WTC11 (cell line): Measurements from ENCODE around the gene UBXN2A. TPM values are rescaled to one million over a fixed set of nuclear protein-coding genes. Genes with fewer than 3 reads are reported as not detected.

ENCODE experiments used
- ATAC-seq: fragments of 200-7000 bp; cut with Tn5 transposase; 2 replicates; pipeline ENCODE4 v1.10.0; 2021; ENCODE audit warnings: mild to moderate bottlenecking, moderate library complexity
- CTCF ChIA-PET: fragments of 300-600 bp; sonication (Branson Sonifier 250); formaldehyde crosslinking; loops from one replicate; lab custom pipeline; 2021; ENCODE audit warnings: antibody characterized with exemption; lab: Charles Lee
- POLR2A ChIA-PET: fragments of 350-600 bp; sonication (Branson Sonifier 250); formaldehyde crosslinking; loops from one replicate; lab custom pipeline; 2021; ENCODE audit warnings: antibody characterized with exemption; lab: Charles Lee
- DNase-seq: peaks from one replicate; pipeline ENCODE4 v3.0.0; 2021; ENCODE audit warnings: low spot score
- H3K27ac Mint-ChIP-seq: 2 replicates; pipeline ENCODE4 v1.8.0; 2021; ENCODE audit warnings: mixed read lengths
- H3K27me3 Mint-ChIP-seq: 2 replicates; pipeline ENCODE4 v1.8.0; 2021; ENCODE audit warnings: low read depth, mild to moderate bottlenecking, moderate library complexity, mixed read lengths
- H3K36me3 Mint-ChIP-seq: 2 replicates; pipeline ENCODE4 v1.8.0; 2021; ENCODE audit warnings: mixed read lengths
- H3K4me1 Mint-ChIP-seq: 2 replicates; pipeline ENCODE4 v1.8.0; 2022; ENCODE audit warnings: mixed read lengths
- H3K4me3 Mint-ChIP-seq: 2 replicates; pipeline ENCODE4 v1.8.0; 2021; ENCODE audit warnings: mild to moderate bottlenecking, moderate library complexity, mixed read lengths
- H3K9me3 Mint-ChIP-seq: 2 replicates; pipeline ENCODE4 v1.8.0; 2021; ENCODE audit warnings: mixed read lengths
- ATF1 ChIP-seq: sonication (generic); formaldehyde crosslinking; IDR thresholded peaks from 2 replicates; pipeline ENCODE4 v1.8.1; 2023; ENCODE audit warnings: mild to moderate bottlenecking, moderate library complexity, missing genetic modification reagents
- ATF2 ChIP-seq: sonication (generic); formaldehyde crosslinking; IDR thresholded peaks from 2 replicates; pipeline ENCODE4 v1.8.1; 2022; ENCODE audit warnings: low read depth, missing genetic modification reagents, borderline replicate concordance
- ATF3 ChIP-seq: sonication (generic); formaldehyde crosslinking; conservative IDR thresholded peaks from 2 replicates; pipeline ENCODE4 v1.8.1; 2022; ENCODE audit warnings: mild to moderate bottlenecking, missing genetic modification reagents
- ESRRA ChIP-seq: sonication (generic); formaldehyde crosslinking; IDR thresholded peaks from 2 replicates; pipeline ENCODE4 v1.8.1; 2022; ENCODE audit warnings: mild to moderate bottlenecking, missing genetic modification reagents, borderline replicate concordance
- GABPB1 ChIP-seq: sonication (generic); formaldehyde crosslinking; IDR thresholded peaks from 2 replicates; pipeline ENCODE4 v1.8.1; 2023; ENCODE audit warnings: mild to moderate bottlenecking, missing genetic modification reagents
- GRHL2 ChIP-seq: fragments of 250-450 bp; sonication (Bioruptor Pico); IDR thresholded peaks from 2 replicates; pipeline ENCODE4 v1.8.0; 2022; ENCODE audit warnings: mild to moderate bottlenecking, moderate library complexity; ENCODE audit not compliant: insufficient replicate concordance, severe bottlenecking
- IRF2 ChIP-seq: sonication (generic); formaldehyde crosslinking; IDR thresholded peaks from 2 replicates; pipeline ENCODE4 v1.8.0; 2022; ENCODE audit warnings: low read depth, missing genetic modification reagents, borderline replicate concordance
- JAZF1 ChIP-seq: fragments of 250-450 bp; sonication (Bioruptor Pico); IDR thresholded peaks from 2 replicates; pipeline ENCODE4 v1.9.0; 2021; ENCODE audit warnings: moderate library complexity, mild to moderate bottlenecking, inconsistent platforms
- JUN ChIP-seq: sonication (generic); formaldehyde crosslinking; IDR thresholded peaks from 2 replicates; pipeline ENCODE4 v1.8.0; 2023; ENCODE audit warnings: mild to moderate bottlenecking, missing genetic modification reagents
- KAT7 ChIP-seq: sonication (generic); formaldehyde crosslinking; IDR thresholded peaks from 2 replicates; pipeline ENCODE4 v1.8.1; 2023; ENCODE audit warnings: missing genetic modification reagents, mild to moderate bottlenecking, borderline replicate concordance
- NFATC4 ChIP-seq: fragments of 250-450 bp; sonication (Bioruptor Pico); IDR thresholded peaks from 2 replicates; pipeline ENCODE4 v1.9.0; 2021; ENCODE audit warnings: mild to moderate bottlenecking
- PRRX2 ChIP-seq: fragments of 250-450 bp; sonication (Bioruptor Pico); IDR thresholded peaks from 2 replicates; pipeline ENCODE4 v1.8.0; 2021; ENCODE audit warnings: mild to moderate bottlenecking
- RORB ChIP-seq: fragments of 250-450 bp; sonication (Bioruptor Pico); IDR thresholded peaks from 2 replicates; pipeline ENCODE4 v1.9.0; 2021; ENCODE audit warnings: mild to moderate bottlenecking
- TP53 ChIP-seq: sonication (generic); formaldehyde crosslinking; IDR thresholded peaks from 2 replicates; pipeline ENCODE4 v1.8.1; 2023; ENCODE audit warnings: mild to moderate bottlenecking, missing genetic modification reagents
- ZBTB43 ChIP-seq: sonication (generic); formaldehyde crosslinking; IDR thresholded peaks from 2 replicates; pipeline ENCODE4 v1.8.1; 2023; ENCODE audit warnings: mild to moderate bottlenecking, missing genetic modification reagents
- ZNF263 ChIP-seq: sonication (generic); formaldehyde crosslinking; IDR thresholded peaks from 2 replicates; pipeline ENCODE4 v1.8.1; 2022; ENCODE audit warnings: low read depth, mild to moderate bottlenecking, moderate library complexity, missing genetic modification reagents
- ZNF396 ChIP-seq: fragments of 250-450 bp; sonication (Bioruptor Pico); IDR thresholded peaks from 2 replicates; pipeline ENCODE4 v1.8.0; 2021; ENCODE audit warnings: mild to moderate bottlenecking, moderate library complexity, borderline replicate concordance
- ZNF425 ChIP-seq: fragments of 250-450 bp; sonication (Bioruptor Pico); conservative IDR thresholded peaks from 2 replicates; pipeline ENCODE4 v1.9.0; 2021; ENCODE audit warnings: mild to moderate bottlenecking
- ZNF671 ChIP-seq: fragments of 250-450 bp; sonication (Bioruptor Pico); IDR thresholded peaks from 2 replicates; pipeline ENCODE4 v1.8.0; 2021; ENCODE audit warnings: mild to moderate bottlenecking
- total RNA-seq: library from RNA; stranded (reverse); gene quantifications from 3 replicates; pipeline ENCODE4 v1.2.3, GENCODE V29; 2021
- TF ChIP-seq, protein P1 (sequence below): sonication (generic); formaldehyde crosslinking; IDR thresholded peaks from 2 replicates; pipeline ENCODE4 v1.8.1; 2022; ENCODE audit warnings: mild to moderate bottlenecking, moderate library complexity, missing genetic modification reagents
- TF ChIP-seq, protein P2 (sequence below): fragments of 200-600 bp; IDR thresholded peaks from 2 replicates; pipeline ENCODE4 v1.8.0; 2022; ENCODE audit warnings: antibody characterized with exemption
- TF ChIP-seq, protein P3 (sequence below): fragments of 250-450 bp; sonication (Bioruptor Pico); IDR thresholded peaks from 2 replicates; pipeline ENCODE4 v1.9.0; 2021; ENCODE audit warnings: moderate library complexity, mild to moderate bottlenecking, inconsistent platforms, borderline replicate concordance
- TF ChIP-seq, protein P4 (sequence below): sonication (generic); formaldehyde crosslinking; IDR thresholded peaks from 2 replicates; pipeline ENCODE4 v1.8.0; 2022; ENCODE audit warnings: mild to moderate bottlenecking, missing genetic modification reagents

The UBXN2A gene
- total RNA-seq, 1 experiment from 2014 or later: 16.8 TPM

GRCh38 chr2:23901966-23902846 lies 38.1 kb upstream of the UBXN2A start:
- peaks cover 14% of the 10 kb centered on the region for H3K9me3 Mint-ChIP-seq
- H3K4me3 Mint-ChIP-seq: no peak overlapping the region
- TF ChIP-seq TP53 (no peak), ATF2 (no peak), ATF1 (CRISPR knock-in tag) (no peak), IRF2 (CRISPR knock-in tag) (no peak), GABPB1 (CRISPR knock-in tag) (no peak), JUN (no peak), JAZF1 (CRISPR knock-in tag) (no peak)
- TF ChIP-seq, protein P1, sequence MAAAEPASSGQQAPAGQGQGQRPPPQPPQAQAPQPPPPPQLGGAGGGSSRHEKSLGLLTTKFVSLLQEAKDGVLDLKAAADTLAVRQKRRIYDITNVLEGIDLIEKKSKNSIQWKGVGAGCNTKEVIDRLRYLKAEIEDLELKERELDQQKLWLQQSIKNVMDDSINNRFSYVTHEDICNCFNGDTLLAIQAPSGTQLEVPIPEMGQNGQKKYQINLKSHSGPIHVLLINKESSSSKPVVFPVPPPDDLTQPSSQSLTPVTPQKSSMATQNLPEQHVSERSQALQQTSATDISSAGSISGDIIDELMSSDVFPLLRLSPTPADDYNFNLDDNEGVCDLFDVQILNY: no peak
- TF ChIP-seq, protein P2, sequence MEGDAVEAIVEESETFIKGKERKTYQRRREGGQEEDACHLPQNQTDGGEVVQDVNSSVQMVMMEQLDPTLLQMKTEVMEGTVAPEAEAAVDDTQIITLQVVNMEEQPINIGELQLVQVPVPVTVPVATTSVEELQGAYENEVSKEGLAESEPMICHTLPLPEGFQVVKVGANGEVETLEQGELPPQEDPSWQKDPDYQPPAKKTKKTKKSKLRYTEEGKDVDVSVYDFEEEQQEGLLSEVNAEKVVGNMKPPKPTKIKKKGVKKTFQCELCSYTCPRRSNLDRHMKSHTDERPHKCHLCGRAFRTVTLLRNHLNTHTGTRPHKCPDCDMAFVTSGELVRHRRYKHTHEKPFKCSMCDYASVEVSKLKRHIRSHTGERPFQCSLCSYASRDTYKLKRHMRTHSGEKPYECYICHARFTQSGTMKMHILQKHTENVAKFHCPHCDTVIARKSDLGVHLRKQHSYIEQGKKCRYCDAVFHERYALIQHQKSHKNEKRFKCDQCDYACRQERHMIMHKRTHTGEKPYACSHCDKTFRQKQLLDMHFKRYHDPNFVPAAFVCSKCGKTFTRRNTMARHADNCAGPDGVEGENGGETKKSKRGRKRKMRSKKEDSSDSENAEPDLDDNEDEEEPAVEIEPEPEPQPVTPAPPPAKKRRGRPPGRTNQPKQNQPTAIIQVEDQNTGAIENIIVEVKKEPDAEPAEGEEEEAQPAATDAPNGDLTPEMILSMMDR: no peak
- ChIA-PET CTCF (no interaction called here), POLR2A (no interaction called here)
- H3K36me3 Mint-ChIP-seq: peaks cover 6% of the 10 kb centered on the region
- no peak for DNase-seq
- ATAC-seq: no peak
- no peaks in the 10 kb centered on the region for H3K27me3 Mint-ChIP-seq
- peak overlapping the region; percentile 33; the same call in 1 of the 2 replicates for H3K27ac Mint-ChIP-seq
- H3K4me1 Mint-ChIP-seq: peaks cover 15% of the 10 kb centered on the region; the same call in 1 of the 2 replicates

- CTCF ChIA-PET: no interaction called here
- Mint-ChIP-seq H3K27ac (no peak overlapping the region), H3K27me3 (no peaks in the 10 kb centered on the region), H3K36me3 (peaks cover 4% of the 10 kb centered on the region), H3K4me1 (peaks cover 15% of the 10 kb centered on the region; the same call in 1 of the 2 replicates), H3K4me3 (no peak overlapping the region), H3K9me3 (peaks cover 6% of the 10 kb centered on the region)
- POLR2A ChIA-PET: no interaction called here
- ATAC-seq: no peak
- no peak for DNase-seq
- TF ChIP-seq RORB: no peak
- TF ChIP-seq TP53: no peak
- TF ChIP-seq, protein P3, sequence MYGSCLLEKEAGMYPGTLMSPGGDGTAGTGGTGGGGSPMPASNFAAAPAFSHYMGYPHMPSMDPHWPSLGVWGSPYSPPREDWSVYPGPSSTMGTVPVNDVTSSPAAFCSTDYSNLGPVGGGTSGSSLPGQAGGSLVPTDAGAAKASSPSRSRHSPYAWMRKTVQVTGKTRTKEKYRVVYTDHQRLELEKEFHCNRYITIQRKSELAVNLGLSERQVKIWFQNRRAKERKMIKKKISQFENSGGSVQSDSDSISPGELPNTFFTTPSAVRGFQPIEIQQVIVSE (CRISPR knock-in tag): no peak
- no peak for TF ChIP-seq PRRX2 (CRISPR knock-in tag)
- TF ChIP-seq, protein P1: no peak
- TF ChIP-seq NFATC4 (CRISPR knock-in tag): no peak
- TF ChIP-seq ZNF671 (CRISPR knock-in tag): no peak
- TF ChIP-seq ZNF263 (CRISPR knock-in tag): no peak
- TF ChIP-seq, protein P4, sequence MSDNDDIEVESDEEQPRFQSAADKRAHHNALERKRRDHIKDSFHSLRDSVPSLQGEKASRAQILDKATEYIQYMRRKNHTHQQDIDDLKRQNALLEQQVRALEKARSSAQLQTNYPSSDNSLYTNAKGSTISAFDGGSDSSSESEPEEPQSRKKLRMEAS (CRISPR knock-in tag): no peak
- TF ChIP-seq ESRRA: no peak
- no peak for TF ChIP-seq GRHL2
- TF ChIP-seq ATF3: no peak
- no peak for TF ChIP-seq KAT7
- no peak for TF ChIP-seq ZBTB43 (CRISPR knock-in tag)
- no peak for TF ChIP-seq ZNF425 (CRISPR knock-in tag)
- no peak for TF ChIP-seq ZNF396 (CRISPR knock-in tag)
These were observed 37.2 kb upstream of the UBXN2A start for GRCh38 chr2:23903034-23903433.
